GM11168 (cell line): Measurements from ENCODE around the gene NDUFS2.

ENCODE experiments used
- in situ Hi-C: fragments of 300-500 bp; cut with MboI; formaldehyde crosslinking; loops from one replicate; pipeline ENCODE4 v1.12.0; 2022; ENCODE audit warnings: low sequenced_read_pairs; ENCODE audit not compliant: unreplicated experiment

Gene NDUFS2

DNA sequence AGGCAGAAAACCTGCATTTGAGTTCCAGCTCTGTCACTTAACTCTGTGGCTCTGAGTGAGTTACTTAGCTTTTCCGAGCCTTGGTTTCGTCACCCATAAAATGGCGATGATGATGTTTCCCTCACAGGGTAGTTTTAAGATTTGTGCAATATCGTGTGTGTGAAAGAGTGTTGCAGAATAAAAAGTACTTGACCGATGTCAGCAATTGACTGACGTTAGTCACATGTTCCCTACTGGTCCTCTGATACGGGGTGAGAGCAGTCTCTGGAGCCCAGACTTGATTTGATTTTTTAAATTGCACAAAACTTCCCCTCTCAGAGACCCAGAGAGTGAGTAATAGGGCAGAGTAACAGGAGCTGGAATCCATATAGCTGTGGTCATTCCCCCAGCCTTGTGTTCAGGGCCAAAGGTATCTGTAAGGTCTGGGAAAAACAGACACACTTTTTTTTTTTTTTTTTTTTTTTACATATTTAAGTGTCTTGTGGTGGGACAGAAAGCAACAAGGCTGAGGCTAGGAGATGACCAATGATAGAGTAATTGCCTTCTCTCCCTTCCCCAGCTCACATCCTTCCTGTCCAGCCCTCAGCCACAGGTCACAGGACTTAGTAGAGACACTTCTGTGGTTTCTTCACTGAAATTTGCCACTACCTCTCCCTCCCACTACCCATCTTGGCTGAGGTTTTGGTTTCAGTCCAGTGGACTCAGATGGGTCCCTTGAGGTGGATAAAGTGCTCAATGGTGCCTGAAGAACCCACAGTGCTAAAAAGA is 15.0 kb downstream of the NDUFS2 start:
- in situ Hi-C loops: no loop called here

DNA sequence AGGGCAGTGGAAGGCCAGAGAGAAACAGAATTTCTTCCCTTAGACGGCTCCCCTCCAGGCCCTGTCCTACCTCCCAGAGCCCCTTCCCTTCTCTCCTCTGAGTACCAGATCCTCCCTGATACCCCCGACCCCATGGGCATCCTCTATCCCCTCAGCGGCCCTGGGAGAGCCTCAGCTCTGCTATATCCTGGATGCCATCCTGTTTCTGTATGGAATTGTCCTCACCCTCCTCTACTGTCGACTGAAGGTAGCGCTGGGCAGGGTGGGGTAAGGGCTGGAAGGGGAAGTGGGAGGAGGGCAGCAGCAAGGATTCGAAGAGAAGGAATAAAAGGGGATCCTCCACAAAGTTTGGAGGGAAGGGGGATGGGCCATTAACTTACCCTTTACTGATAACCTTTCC is 15.7 kb downstream of the NDUFS2 start:
- in situ Hi-C loops: no loop called here

DNA sequence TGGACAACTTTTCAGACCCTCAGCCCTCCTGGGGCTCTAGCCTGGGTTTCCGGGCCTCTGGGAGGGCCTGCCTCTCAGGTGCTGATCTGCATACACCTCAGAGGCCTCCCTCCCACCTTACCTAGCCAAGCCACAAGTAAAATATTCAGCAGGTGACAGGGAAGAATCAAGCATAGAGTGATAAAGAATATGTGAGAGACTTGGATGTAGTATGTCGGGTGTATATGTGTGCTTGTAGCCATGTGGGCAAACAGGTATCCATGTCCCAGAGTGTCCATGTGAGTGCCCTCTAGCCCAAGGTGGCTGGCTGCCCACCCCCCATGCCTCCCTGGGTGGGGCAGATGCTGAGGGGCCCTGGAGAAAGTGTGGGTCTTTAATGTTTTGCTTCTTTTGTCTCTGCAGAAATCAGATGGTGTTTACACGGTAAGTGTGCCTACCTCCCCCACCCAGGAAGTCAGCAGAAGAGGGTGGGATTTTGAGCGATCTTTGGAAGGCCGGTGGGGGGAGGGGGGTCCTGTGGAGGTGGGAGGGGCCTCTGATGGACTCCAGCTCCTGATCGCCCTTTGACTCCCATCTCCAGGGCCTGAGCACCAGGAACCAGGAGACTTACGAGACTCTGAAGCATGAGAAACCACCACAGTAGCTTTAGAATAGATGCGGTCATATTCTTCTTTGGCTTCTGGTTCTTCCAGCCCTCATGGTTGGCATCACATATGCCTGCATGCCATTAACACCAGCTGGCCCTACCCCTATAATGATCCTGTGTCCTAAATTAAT is 16.3 kb downstream of the NDUFS2 start:
- in situ Hi-C loops: no loop called here

DNA sequence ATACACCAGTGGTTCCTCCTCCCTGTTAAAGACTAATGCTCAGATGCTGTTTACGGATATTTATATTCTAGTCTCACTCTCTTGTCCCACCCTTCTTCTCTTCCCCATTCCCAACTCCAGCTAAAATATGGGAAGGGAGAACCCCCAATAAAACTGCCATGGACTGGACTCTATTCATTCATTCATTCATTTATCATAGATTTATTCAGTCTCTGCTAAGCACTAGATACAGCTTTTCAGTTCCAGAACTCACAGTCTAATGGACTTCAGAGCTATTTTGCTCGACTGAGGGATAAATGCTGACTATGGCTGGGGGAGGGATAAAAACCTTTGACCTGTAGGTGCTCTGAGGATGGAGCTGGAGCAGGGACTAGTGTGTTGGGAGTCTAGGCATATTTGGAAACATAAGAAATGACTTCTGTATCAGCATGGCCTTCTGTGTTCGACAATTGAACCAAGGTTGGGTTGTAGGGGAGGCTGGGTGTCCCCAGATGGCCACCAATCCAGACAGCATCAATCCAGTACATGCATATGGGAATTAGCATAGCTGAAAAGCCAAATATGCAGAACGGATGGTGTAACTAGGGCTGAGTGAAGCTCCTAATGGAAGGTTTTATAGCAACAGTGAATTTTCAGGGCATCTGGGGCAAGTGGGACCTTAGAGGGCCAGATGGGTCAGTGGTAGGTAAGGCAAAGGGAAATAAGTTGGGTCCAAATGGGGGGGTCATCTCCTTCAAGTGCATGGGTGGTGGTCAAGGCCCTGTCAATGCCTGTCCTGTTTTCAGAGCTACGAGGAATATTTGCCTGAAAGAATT is 17.1 kb downstream of the NDUFS2 start:
- in situ Hi-C loops: no loop called here

DNA sequence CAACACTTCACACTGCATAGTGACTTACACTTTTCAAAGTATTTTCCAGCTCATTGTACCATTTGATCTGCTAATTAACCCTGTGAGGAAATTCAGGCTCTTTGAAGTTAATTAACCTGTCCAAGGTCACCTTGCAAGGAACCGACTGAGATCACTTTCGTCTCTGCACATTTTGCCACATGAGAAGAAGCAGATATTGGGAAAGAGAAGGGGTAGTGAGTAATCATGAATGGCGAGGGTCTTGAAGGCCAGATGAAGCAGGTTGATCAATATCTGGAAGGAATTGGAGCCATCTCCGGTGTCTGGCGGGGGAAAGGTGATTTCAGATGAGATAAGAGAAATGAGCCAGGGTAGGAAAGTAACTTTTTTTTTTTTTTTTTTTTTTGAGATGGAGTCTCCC is 17.8 kb downstream of the NDUFS2 start:
- in situ Hi-C loops: loop anchor here (10.0 kb wide), 1 partner anchor 155 kb away; no protein-coding TSS in a partner anchor

DNA sequence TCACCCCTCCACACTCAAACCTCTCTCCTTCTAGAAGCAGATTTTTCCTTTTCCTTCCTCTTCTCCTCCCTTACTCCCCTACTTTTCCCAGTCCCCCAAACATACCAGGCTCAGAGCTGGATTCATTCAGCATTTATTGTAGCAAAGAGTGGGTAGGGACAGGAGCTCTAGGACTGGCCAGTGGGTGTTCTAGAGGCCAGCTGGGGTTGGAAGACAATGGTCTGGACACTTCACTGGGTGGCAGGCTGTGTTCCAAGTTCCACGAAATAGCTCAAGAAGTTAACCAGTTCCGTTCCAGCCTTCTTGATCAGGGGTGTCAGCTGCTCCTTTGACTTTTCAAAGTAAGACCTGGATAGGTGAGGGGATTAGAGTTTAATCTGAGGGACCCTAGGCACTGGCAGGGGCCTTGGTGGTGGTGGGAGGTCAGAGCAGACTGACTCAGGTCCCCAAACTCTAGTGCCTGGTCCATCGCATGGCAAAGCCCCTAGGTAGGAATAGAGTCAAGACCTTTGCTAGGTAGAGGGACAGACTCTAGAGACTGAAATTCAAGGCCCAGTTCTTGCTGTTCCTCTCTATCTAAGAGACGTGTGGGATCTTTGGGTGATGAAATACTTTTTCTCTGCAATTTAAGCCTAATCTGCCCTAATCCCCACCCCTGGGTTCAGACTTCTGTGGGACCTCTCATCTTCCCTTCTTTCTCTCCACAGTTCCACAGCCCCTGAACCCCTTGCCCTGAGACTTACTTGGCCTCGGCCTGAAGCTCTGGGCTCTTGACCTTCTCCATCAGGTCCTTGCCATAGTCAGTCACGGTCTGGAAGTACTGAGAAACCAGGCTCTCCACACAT is 20.2 kb downstream of the NDUFS2 start:
- in situ Hi-C loops: loop anchor here (10.0 kb wide), 1 partner anchor 152 kb away; no protein-coding TSS in a partner anchor

DNA sequence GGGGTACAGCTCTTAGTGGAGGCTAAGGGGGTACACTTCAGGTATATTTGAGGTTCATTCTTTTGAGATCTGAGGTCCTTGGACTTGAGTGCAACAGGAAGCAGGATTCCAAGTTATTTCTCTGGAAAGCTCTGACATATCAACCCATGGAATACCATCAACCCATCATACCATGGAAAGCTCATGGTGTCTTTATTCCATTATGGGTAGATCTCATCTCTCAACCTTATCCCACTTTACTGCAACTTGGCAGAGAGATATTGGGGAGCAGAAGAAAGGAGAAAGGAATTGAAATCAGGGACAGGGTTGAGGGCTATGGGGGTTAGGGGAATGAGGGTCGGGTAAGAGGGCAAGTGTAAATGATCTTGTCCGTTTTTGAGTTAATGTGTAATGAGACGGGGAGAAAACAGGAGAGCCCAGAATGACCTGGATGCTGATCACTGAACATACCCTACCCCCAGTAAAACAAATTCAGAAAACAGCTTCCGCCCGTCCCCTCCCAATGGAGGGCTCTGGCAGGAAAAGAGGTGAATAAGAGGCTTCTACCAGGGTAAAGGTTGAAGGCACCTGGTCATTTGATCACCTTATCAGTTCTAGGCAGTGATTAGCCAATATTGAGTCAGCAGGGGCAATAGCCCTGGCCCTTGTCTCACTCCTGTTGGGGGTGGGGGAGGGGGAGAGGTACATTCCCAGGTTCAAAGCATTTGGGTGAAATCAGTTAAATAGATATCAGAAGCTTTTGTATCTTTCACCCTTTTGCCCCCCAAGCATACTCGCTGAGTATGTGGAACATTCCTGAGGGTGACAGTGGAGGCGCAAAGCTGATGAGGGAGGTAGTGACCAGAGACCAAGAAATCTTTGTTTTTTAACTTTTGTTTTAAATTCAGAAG is 21.9 kb downstream of the NDUFS2 start:
- in situ Hi-C loops: loop anchor here (10.0 kb wide), 1 partner anchor 151 kb away; no protein-coding TSS in a partner anchor

DNA sequence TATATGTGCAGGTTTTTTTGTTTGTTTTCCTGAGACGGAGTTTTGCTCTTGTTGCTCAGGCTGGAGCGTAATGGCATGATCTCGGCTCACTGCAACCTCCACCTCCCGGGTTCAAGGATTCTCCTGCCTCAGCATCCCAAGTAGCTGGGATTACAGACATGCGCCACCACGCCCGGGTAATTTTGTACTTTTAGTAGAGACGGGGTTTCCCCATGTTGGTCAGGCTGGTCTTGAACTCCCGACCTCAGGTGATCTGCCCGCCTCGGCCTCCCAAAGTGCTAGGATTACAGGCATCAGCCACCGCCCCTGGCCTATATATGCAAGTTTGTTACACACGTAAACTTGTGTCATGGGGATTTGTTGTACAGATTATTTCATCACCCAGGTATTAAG is 22.5 kb downstream of the NDUFS2 start:
- in situ Hi-C loops: loop anchor here (5.0 to 10.0 kb wide), 2 partner anchors 68 to 150 kb away; no protein-coding TSS in a partner anchor

DNA sequence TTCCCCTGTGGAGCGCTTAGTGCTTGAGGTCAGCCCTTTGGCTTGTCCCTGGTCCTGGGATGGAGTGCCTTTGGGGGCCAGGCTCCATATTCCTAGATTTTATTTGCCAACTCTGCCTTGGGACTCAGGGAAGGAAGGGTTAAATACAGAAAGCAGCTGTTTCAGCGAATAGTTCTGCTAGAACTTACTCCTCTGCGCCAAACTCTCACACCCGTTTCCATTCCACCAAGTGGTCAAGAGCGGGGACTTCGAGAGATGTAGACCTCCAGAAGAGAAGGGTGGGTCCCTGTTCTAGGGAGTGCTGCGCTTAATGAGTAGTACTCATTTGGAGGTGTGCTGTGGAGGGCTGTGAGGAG is 23.0 kb downstream of the NDUFS2 start:
- in situ Hi-C loops: loop anchor here (5.0 to 10.0 kb wide), 2 partner anchors 67 to 150 kb away; no protein-coding TSS in a partner anchor

DNA sequence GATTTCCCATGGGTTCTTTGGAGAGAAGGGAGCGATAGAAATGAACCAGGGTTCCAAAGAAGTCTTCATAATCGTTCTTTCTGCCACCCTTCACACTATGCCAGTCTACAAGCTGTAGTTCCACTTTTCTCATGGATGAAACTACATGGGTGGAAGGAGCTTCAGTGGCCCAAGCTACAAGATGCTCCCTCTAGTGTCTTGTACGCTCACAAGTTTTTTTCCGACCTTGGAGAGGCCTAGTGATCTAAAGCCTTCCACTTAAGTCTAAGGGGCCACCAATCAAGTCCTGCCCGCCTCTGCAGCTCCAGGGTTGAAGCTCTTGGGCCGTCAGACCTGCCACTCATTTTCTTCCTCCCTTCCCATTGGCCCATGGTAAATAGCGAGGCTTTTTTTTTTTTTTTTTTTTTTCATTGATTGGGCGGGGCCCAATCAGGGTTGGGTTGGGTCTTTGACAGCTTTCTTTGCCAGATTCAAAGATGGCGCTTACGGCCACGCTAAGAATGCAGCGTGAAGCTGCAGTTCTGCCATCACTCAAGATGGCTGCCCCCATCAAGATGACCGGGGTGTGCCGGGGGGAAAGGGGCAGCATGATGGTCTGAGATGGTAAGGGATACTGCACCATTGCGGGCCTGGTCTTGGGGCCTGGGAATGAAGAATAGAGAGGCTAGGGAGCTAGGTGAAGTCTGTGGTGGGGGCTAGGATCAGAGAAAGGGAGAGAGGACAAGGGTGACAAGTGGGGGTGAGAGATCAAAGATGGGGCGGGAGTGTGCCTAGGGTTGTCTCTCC is 23.6 kb downstream of the NDUFS2 start, which contains the start of gene TOMM40L:
TSS of gene TOMM40L (plus strand) at position 527 of the 786 bp plus-strand sequence. CDS start 430 bp downstream, outside the sequence.
- in situ Hi-C loops: loop anchor here (5.0 to 10.0 kb wide), 2 partner anchors 67 to 149 kb away; no protein-coding TSS in a partner anchor

DNA sequence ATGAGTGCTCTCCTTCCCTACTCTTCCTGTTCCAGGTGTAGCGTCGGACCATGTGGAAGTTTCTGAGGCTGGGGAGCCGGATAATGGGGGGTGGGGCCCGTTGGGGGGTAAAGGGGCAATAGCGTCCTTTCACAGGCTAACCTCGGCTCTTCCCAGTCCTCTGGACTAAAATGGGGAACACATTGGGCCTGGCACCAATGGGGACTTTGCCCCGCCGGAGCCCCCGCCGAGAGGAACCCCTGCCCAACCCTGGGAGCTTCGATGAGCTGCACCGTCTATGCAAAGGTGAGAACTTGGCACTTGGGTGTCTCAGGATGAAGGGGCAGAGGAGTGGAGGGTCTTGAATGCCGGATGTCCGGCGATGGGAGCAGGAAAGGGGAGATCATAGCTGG is 24.1 kb downstream of the NDUFS2 start:
- in situ Hi-C loops: loop anchor here (5.0 to 10.0 kb wide), 2 partner anchors 66 to 148 kb away; no protein-coding TSS in a partner anchor

DNA sequence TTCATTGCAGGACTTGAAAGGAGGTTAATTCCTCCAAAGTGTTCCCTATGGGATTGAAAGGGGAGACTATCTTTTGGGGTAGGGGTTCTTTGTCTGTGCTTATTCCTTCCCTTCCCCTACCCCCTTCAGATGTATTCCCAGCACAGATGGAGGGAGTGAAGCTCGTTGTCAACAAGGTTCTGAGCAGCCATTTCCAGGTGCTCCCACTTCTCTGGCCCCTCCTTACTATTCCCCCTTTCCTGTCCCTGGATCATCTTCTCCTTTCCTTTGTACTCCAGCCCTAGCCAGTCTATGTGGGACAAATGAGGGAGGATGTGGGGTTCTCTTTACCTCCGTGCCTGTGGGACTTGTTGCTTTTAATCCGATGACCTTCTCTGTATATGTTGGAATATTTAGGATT is 24.6 kb downstream of the NDUFS2 start:
- in situ Hi-C loops: loop anchor here (5.0 to 10.0 kb wide), 2 partner anchors 66 to 148 kb away; no protein-coding TSS in a partner anchor

DNA sequence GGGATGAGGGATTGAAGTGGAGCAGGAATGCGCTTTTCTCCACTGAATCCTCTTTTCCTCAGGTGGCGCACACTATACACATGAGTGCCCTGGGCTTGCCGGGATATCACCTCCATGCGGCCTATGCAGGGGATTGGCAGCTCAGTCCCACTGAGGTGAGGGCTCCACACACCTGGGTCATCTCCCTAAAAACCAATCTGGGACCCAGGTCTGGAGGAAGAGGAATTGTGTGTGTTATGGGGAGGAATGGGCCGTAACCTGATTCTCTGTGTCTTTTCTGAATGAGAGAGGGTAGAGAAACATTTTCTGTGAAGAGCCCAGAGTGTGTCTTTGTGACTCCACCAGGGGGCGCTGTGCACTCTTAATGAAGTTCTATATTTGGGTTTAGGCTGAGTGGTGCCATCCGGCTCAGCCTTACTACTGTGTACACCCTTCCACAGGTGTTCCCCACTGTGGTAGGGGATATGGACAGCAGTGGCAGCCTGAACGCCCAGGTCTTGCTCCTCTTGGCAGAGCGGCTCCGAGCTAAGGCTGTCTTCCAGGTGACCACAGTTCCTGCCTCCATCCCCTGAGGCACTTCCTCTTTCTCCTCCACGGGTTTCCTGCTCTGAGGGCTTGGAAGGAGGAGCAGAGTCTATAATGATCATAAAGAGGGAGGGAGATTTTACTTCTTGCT is 25.2 kb downstream of the NDUFS2 start:
- in situ Hi-C loops: loop anchor here (5.0 to 10.0 kb wide), 2 partner anchors 65 to 147 kb away; no protein-coding TSS in a partner anchor

DNA sequence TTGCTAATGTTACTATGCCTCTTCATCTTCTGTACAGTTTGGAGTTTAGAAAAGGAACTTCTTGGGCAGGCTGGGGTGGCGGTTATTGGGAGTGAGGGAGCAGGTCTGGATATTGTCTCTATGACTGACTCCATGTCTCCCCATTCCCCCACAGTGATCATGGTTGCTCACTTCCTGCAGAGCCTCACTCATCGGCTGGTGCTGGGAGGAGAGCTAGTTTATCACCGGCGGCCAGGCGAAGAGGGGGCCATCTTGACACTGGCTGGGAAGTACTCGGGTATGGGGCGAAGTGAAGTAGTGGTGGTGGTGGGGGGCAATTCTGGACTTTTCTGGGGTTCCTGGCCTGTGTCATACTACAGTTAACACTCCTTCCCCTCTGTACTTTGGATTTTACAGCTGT is 25.9 kb downstream of the NDUFS2 start:
- in situ Hi-C loops: loop anchor here (5.0 to 10.0 kb wide), 2 partner anchors 64 to 147 kb away; no protein-coding TSS in a partner anchor

DNA sequence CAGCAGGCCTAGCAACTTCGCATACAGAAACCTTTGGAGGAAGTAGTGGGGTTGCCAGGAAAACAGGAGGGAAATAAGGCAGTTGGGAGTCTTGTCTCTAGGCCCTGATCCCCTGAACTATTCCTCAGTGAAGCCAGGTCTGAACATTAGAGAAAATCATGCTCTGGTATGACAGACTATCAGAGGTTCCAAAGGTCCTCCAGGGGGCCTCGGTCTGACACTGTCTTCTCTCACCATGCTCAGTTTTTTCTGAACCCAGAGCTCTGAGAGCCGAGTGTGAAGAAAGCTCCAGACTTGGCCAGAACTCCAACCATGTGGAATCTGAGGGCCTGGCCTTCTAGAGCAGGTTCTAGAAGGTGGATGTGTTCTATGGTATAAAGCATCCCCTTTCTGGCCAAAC is 27.7 kb downstream of the NDUFS2 start:
- in situ Hi-C loops: loop anchor here (5.0 to 10.0 kb wide), 2 partner anchors 62 to 145 kb away; no protein-coding TSS in a partner anchor

DNA sequence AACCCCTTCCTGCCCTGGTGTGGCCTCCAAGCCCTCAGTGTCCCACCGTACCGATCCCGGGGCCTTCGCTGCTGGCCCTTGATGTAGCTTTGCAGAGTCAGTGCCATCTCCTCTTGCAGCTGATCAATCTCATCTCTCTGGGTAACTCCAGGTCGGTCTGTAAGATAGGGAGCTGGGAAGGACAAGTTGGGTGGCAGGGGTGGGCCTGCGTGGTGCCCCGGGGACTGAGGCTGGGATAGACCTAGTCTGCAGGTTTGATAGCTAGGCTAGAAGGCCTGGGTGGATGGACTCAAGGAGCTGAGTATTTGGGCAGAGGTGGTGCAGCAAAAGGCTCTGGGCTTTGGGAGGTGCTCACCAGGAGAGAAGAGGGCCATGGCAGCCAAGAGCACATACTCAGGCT is 28.6 kb downstream of the NDUFS2 start:
- in situ Hi-C loops: no loop called here

DNA sequence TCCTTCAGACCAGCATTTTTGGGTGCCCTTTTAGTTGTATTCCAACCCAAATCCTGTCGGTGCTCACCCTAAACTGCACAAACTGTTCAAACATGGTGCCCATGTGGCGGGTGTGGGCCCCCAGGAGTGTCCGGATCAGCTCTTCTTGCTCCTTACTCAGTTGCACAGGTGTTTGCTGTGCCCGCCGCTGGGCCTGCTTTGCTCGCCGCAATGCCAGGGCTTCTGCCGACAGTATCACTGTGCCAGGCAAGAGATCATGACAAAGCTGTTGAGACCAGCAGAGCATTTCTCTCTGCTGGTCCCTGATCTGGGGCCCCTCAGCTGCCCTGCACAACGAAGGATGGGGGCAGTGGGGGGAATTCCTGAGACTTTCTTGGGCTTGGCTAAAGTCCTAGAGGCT is 30.9 kb downstream of the NDUFS2 start:
- in situ Hi-C loops: no loop called here
